Neural cell (in vitro differentiated cells): ENCODE data around the gene INHBC.

Experiments
- CTCF ChIP-seq: fragments of 450-650 bp; IDR thresholded peaks from 2 replicates; pipeline ENCODE4 v1.5.1; 2014; ENCODE audit warnings: antibody characterized with exemption, mild to moderate bottlenecking, moderate library complexity; ENCODE audit not compliant: poor library complexity, severe bottlenecking
- EP300 ChIP-seq: fragments of 450-650 bp; conservative IDR thresholded peaks from 2 replicates; pipeline ENCODE4 v1.6.1; 2014; ENCODE audit warnings: antibody characterized with exemption, mild to moderate bottlenecking, moderate library complexity; ENCODE audit not compliant: poor library complexity, severe bottlenecking
- EZH2 ChIP-seq: fragments of 200-600, 300-800 bp; shearing (Covaris generic), sonication (generic); IDR thresholded peaks from 2 replicates; pipeline ENCODE4 v1.6.1; 2014; ENCODE audit warnings: antibody characterized with exemption, low read length, borderline replicate concordance, mild to moderate bottlenecking; ENCODE audit not compliant: insufficient read depth, poor library complexity, severe bottlenecking
- POLR2AphosphoS5 ChIP-seq: IDR thresholded peaks from 2 replicates; pipeline ENCODE4 v1.6.1; 2012
- TAF1 ChIP-seq: IDR thresholded peaks from 2 replicates; pipeline ENCODE4 v1.6.1; 2012; ENCODE audit warnings: low read depth

DNA sequence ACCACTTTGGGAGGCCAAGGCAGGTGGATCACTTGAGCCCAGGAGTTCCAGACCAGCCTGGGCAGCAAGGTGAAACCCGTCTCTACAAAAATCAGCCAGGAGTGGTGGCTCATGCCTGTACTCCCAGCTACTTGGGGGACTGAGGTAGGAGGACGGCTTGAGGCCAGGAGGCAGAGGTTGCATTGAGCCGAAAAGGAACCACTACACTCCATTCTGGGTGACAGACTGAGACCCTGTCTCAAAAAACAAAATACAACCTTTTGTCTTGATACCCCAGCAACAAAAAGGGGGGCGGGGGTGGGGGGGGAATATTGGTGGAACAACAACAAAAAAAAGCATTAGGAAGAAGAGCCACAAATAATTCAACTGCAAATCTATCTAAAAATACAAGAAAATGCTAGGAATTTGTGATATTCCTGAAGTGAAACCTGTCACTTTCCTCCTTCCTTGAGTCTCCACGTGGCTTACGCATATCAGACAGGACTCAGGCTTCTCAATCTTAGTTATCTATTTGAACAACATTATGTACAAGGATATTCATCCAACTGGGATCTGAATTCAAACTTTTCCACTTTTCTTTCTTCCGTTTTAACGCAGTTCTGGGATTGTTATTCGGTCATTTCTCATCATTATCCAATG, 5.0 kb upstream of the INHBC start:
- no peak for TF ChIP-seq TAF1
- no peak for TF ChIP-seq EZH2
- no peak for TF ChIP-seq CTCF
- no peak for TF ChIP-seq POLR2AphosphoS5
- no peak for TF ChIP-seq EP300
